NCI-H524 treated with DMSO at 0.1 percent for 48 hours (cell line): Measurements from ENCODE around the gene GPC6.
A peak's percentile ranks its signal among the peaks of the same experiment; 100 is the strongest.

ENCODE experiments used
- DNase-seq: peaks from one replicate; lab custom pipeline; 2025; lab: John Stamatoyannopoulos, UW

The GPC6 gene

GRCh38 chr13:93375491-93375890 lies 148.9 kb downstream of the GPC6 start:
- no peak for DNase-seq

DNA sequence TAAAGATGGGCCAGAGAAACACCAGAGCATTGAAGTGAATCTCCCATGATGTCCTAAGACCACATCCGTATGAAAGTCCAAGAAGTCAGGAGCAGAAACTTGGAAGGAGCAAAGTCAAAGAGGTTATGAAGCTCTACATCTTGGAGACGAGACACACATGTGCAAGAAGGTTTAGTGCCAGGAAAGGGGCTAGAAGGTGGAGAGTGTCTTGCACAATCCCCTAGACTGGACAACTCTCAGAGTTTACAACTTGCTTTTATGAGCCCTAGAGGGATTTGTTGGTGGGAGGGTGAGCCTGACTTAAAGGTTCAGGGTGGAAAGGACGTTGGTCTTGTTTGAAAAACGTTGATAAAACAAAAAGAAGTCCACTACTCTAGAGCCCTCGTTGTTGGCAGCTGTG lies 150.6 kb downstream of the GPC6 start:
- DNase-seq, result no peak

DNA sequence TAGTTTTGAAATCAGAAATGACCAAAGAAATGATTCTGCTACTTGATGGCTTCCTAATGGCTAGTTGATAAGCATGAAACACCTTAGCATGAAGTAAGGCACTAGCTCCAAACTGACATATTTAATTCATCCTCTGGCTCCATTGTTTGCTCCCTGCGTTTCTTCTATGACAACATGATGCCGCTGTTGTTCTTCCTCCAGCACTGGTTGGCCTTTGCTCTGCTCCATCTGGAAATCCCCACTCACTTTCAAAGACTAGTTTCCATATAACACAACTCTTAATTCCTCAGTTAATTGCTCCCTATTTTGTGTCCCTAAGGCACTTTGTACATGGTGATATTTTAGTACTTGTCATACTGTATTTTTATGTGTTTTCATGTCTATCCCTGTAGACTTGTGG lies 151.6 kb downstream of the GPC6 start:
- DNase-seq, result no peak

DNA sequence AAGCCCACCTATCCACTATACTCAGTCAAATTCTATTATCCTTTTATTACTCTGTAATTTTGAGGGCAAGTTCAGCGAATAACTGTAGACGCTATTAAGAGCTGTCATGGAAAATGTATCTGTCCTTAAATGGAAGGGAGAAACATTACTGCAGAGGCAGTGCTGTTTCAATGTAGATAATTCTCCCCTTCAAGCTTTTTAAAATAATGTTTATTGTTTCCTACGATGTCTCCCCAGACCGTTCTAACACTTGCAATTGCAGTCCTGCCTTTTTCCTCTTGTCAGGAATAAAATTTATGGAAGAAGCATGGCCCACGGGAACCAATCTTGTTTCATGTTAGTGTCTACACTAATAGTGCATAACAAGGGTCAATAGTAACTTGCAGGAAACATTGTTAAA lies 159.5 kb downstream of the GPC6 start:
- no peak for DNase-seq

GRCh38 chr13:93388701-93389100 lies 162.1 kb downstream of the GPC6 start:
- no peak for DNase-seq

GRCh38 chr13:93397619-93398018 lies 171.0 kb downstream of the GPC6 start:
- no peak for DNase-seq

DNA sequence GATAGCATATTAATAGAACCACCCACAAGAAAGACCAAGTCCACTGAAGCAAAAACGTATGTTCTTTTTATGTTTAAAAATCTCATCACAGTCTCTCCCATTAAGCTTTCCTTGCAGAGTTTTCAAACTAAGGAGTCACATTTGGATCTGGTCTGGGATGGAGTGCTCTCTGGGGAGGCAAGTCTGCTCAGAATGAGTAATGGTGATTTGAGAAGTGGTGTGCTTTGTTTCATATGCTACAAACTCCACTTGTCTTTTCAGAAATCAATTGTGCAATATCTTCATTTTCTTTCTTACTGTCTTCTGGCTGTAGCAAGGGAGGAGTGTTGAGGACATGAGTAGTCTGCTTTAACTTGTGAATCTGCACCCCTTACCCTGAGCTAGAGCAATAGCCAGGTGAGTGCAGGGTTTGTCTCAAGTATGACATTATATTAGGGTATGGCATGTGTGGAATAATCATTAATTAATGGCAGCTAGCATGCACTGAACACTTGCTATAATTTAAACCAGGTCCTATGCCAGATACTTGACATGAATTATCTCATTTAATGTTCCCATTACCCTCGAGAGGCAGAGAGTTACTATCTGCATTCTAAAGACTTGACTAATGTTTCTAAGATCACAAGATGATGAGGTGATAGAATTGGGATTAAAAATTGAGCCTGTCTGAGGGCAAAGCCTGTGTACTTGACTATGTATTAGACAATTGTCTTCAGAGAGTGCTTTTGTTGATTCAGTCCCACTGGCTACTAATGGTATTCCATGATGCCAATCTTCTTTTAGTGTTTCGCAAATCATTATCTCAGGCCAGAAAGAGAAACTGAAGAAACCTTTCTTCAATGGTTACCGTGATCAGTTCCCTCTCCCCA lies 171.8 kb downstream of the GPC6 start:
- peak; percentile 68 for DNase-seq

- DNase-seq, result peak; percentile 62
Observed at GRCh38 chr13:93399212-93399611, 172.6 kb downstream of the GPC6 start.

- DNase-seq, result no peak
Observed at GRCh38 chr13:93406136-93406535, 179.5 kb downstream of the GPC6 start.

DNA sequence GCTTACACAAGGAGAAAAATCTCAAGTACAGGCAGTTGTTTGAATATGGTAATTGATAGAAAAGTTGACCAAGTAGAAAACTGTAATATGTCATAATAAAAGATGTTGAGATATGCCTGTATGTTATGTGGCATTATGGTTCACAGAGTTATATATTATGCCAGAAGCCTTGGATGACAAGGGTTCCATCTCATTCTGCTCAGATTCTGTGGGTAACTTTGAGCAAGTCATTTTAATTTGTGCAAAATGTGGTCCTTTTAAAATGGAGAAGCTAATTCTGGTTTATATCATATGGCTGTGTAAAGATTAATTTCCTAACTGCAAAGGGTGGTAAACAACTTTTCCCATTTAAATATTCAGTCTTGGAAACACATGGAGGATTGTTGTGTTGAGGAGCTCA lies 180.9 kb downstream of the GPC6 start:
- DNase-seq, result no peak

GRCh38 chr13:93409001-93409400 lies 182.4 kb downstream of the GPC6 start:
- DNase-seq, result no peak

DNA sequence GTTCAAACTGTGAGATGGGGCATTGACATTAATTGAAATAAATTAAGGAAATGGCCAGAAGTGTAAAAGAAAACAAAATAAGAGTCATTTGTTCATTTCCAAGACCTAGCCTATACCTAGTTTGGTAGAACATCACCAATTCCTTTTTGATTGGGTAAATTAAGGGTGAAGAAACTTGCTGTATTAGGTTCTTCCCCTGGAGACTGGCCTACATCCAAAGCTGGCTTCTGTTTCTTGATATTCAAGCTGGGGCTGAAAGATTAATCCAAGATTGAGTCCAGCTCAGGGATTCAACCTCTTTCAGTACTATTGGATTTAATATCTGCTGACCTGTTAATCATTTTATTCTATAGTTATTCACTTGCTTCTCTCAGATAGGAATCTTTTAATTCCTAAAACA lies 183.2 kb downstream of the GPC6 start:
- no peak for DNase-seq

GRCh38 chr13:93411186-93411680 lies 184.6 kb downstream of the GPC6 start:
- DNase-seq, result no peak

GRCh38 chr13:93412676-93413075 lies 186.1 kb downstream of the GPC6 start:
- DNase-seq, result no peak

DNA sequence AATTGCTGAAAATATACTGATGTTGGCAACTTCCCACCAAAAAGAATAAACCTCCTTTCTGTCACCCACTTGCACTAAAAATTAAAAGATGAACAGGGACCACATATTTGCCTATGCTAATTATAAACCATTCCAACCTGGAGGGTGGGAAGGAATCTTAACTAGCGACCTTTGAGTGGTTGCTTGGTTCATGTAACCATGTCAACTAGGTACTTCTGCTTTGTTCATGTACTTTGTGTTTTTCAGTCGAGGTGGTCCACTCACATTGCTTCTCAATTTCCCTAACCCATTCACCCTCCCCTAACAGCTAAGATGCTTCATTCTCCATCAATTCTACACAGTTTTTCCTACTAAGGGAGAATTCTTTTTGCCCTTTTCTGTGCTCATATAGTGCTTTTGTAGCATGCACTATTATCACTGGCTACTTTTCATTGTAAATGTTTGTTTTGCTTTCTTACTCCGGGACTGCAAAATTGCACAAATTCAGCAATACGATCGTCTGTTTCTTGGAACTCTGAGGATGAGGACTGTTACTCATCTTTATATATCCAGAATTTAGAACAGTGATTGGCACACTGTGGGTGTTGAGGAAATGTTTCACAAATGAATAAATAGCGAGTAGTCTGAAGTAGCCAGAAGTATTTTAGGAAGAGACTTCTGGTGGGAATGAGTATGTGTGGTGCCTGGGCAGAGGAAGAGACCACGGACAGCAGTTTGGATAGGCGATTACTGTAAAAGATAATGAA lies 187.5 kb downstream of the GPC6 start:
- no peak for DNase-seq

- no peak for DNase-seq
Observed at GRCh38 chr13:93416736-93417355, 190.2 kb downstream of the GPC6 start.

DNA sequence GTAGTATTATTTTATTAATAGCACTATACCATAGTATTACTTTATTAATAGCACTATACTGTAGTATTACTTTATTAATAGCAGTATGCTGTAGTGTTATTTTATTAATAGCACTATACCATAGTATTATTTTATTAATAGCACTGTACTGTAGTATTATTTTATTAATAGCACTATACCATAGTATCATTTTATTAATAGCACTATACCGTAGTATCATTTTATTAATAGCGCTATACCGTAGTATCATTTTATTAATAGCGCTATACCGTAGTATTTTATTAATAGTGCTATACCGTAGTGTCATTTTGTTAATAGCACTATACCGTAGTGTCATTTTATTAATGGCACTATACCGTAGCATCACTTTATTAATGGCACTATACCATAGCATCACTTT lies 191.8 kb downstream of the GPC6 start:
- no peak for DNase-seq

GRCh38 chr13:93420206-93420605 lies 193.6 kb downstream of the GPC6 start:
- no peak for DNase-seq

- DNase-seq, result no peak
Observed at GRCh38 chr13:93420887-93421286, 194.3 kb downstream of the GPC6 start.

DNA sequence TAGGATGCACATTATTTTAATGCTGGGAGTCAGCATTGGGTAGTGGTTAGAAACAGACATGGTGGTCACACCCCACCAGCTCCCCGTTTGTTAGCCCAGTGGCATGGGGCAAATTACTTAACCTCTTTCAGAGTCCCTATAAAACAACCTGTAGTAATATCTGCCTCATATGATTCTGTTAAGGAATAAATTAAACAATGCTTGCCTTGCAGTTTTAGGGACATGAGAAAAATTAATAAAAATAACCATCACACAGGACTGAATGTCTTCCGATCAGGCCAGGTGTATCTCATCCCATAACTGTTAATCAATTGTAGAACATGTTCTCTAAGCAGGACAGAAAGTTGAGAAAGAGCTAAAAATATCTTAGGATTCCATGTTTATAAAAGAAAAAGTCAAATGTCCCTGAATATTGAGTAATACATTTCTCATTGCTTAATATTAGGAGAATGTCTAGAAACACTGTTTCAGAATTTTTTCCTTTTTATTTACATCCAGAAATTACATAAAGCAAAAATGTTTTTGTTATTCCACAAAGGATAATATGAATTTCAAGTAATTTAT lies 196.5 kb downstream of the GPC6 start:
- no peak for DNase-seq

GRCh38 chr13:93425411-93425810 lies 198.8 kb downstream of the GPC6 start:
- DNase-seq, result no peak

- DNase-seq, result no peak
Observed at GRCh38 chr13:93430381-93430780, 203.8 kb downstream of the GPC6 start.
